H9 (cell line): ENCODE results near the gene PLA2G5. TPM values are rescaled to one million over a fixed set of nuclear protein-coding genes. Genes with fewer than 3 reads are reported as not detected.

Experiments used
- DNase-seq: peaks from one replicate; pipeline ENCODE4 v3.0.0-alpha.2; 2017
- H2AFZ ChIP-seq: one replicate; pipeline ENCODE4 v1.6.1; 2013; ENCODE audit warnings: mild to moderate bottlenecking, low read length, control low read depth, moderate library complexity
- H2AK5ac ChIP-seq: 2 replicates; pipeline ENCODE4 v1.6.1; 2013; ENCODE audit warnings: low read length, control low read depth, mixed read lengths; ENCODE audit not compliant: insufficient read length
- H2BK120ac ChIP-seq: one replicate; pipeline ENCODE4 v1.6.1; 2013; ENCODE audit warnings: low read depth, mild to moderate bottlenecking, low read length, control low read depth, inconsistent platforms; ENCODE audit not compliant: poor library complexity, severe bottlenecking
- H2BK12ac ChIP-seq: 2 replicates; pipeline ENCODE4 v1.6.1; 2013; ENCODE audit warnings: low read length, control low read depth, mixed read lengths, low read depth; ENCODE audit not compliant: insufficient read length
- H2BK15ac ChIP-seq: 2 replicates; pipeline ENCODE4 v1.6.1; 2013; ENCODE audit warnings: low read depth, low read length, control low read depth
- H2BK20ac ChIP-seq: one replicate; pipeline ENCODE4 v1.6.1; 2013; ENCODE audit warnings: low read depth, mild to moderate bottlenecking, low read length, control low read depth, inconsistent platforms; ENCODE audit not compliant: poor library complexity, severe bottlenecking
- H2BK5ac ChIP-seq: 2 replicates; pipeline ENCODE4 v1.6.1; 2013; ENCODE audit warnings: low read length, control low read depth, mixed read lengths; ENCODE audit not compliant: insufficient read length
- H3K14ac ChIP-seq: 2 replicates; pipeline ENCODE4 v1.6.1; 2013; ENCODE audit warnings: low read length, control low read depth; ENCODE audit not compliant: insufficient read depth
- H3K18ac ChIP-seq: 2 replicates; pipeline ENCODE4 v1.6.1; 2013; ENCODE audit warnings: low read depth, mild to moderate bottlenecking, mixed read lengths, low read length, control low read depth; ENCODE audit not compliant: insufficient read length
- H3K23ac ChIP-seq: 2 replicates; pipeline ENCODE4 v1.6.1; 2013; ENCODE audit warnings: low read length, control low read depth, mixed read lengths, low read depth; ENCODE audit not compliant: insufficient read length
- H3K23me2 ChIP-seq: 2 replicates; pipeline ENCODE4 v1.6.1; 2013; ENCODE audit warnings: low read depth, mild to moderate bottlenecking, mixed read lengths, low read length, control low read depth; ENCODE audit not compliant: insufficient read length, poor library complexity, severe bottlenecking
- H3K27ac ChIP-seq: 2 replicates; pipeline ENCODE4 v1.5.1; 2013; ENCODE audit warnings: low read length, control low read depth, mixed read lengths, low read depth; ENCODE audit not compliant: insufficient read length
- H3K27me3 ChIP-seq: 2 replicates; pipeline ENCODE4 v1.6.1; 2013; ENCODE audit warnings: low read length, control low read depth, inconsistent platforms; ENCODE audit not compliant: insufficient read depth
- H3K4ac ChIP-seq: 2 replicates; pipeline ENCODE4 v1.6.1; 2013; ENCODE audit warnings: low read depth, mild to moderate bottlenecking, control low read depth, inconsistent platforms, low read length, moderate library complexity
- H3K4me1 ChIP-seq: 2 replicates; pipeline ENCODE4 v1.6.1; 2013; ENCODE audit warnings: low read length, control low read depth, inconsistent platforms; ENCODE audit not compliant: insufficient read depth
- H3K4me2 ChIP-seq: 2 replicates; pipeline ENCODE4 v1.6.1; 2013; ENCODE audit warnings: low read length, control low read depth, mixed read lengths; ENCODE audit not compliant: insufficient read length, insufficient read depth
- H3K56ac ChIP-seq: 2 replicates; pipeline ENCODE4 v1.6.1; 2013; ENCODE audit warnings: low read depth, mild to moderate bottlenecking, mixed read lengths, low read length, control low read depth; ENCODE audit not compliant: insufficient read length
- H3K79me1 ChIP-seq: 2 replicates; pipeline ENCODE4 v1.6.1; 2013; ENCODE audit warnings: low read depth, mild to moderate bottlenecking, moderate library complexity, low read length, control low read depth, inconsistent platforms; ENCODE audit not compliant: insufficient read depth, poor library complexity, severe bottlenecking
- H3K79me2 ChIP-seq: 2 replicates; pipeline ENCODE4 v1.6.1; 2013; ENCODE audit warnings: low read length, control low read depth, inconsistent platforms; ENCODE audit not compliant: insufficient read depth
- H3K9ac ChIP-seq: 2 replicates; pipeline ENCODE4 v1.6.1; 2013; ENCODE audit warnings: low read length, control low read depth, mixed read lengths; ENCODE audit not compliant: insufficient read length; ENCODE audit errors: extremely low read depth
- H3K9me3 ChIP-seq: one replicate; pipeline ENCODE4 v1.6.1; 2013; ENCODE audit warnings: low read depth, low read length, inconsistent platforms; ENCODE audit not compliant: control insufficient read depth
- H3T11ph ChIP-seq: one replicate; pipeline ENCODE4 v1.6.1; 2013; ENCODE audit warnings: mild to moderate bottlenecking, low read length, control low read depth, inconsistent platforms
- H4K20me1 ChIP-seq: one replicate; pipeline ENCODE4 v1.6.1; 2013; ENCODE audit not compliant: control insufficient read depth, insufficient read length, insufficient read depth
- H4K5ac ChIP-seq: 2 replicates; pipeline ENCODE4 v1.6.1; 2013; ENCODE audit warnings: low read depth, mild to moderate bottlenecking, mixed read lengths, low read length, control low read depth; ENCODE audit not compliant: insufficient read length
- H4K8ac ChIP-seq: replicated peaks from 2 replicates; pipeline ENCODE4 v1.6.1; 2013; ENCODE audit warnings: low read length, control low read depth, mixed read lengths, low read depth; ENCODE audit not compliant: insufficient read length
- H4K91ac ChIP-seq: 2 replicates; pipeline ENCODE4 v1.6.1; 2013; ENCODE audit warnings: low read depth, mild to moderate bottlenecking, moderate library complexity, mixed read lengths, low read length, control low read depth; ENCODE audit not compliant: insufficient read length
- H3K27ac Mint-ChIP-seq, 3 experiments: 2 replicates in 2 of 3; 3 replicates in 1 of 3; pipeline ENCODE4 v1.8.0; 2020 to 2021; ENCODE audit warnings: mixed read lengths in 3 of 3, mild to moderate bottlenecking in 1 of 3, moderate library complexity in 1 of 3
- H3K27me3 Mint-ChIP-seq: 2 replicates; pipeline ENCODE4 v1.8.0; 2021; ENCODE audit warnings: low read depth, mild to moderate bottlenecking, moderate library complexity, mixed read lengths
- H3K36me3 Mint-ChIP-seq, 3 experiments: 2 replicates in 2 of 3; 3 replicates in 1 of 3; pipeline ENCODE4 v1.8.0; 2020 to 2021; ENCODE audit warnings: low read depth in 3 of 3, mixed read lengths in 3 of 3; ENCODE audit not compliant: insufficient read depth in 1 of 3
- H3K4me1 Mint-ChIP-seq, 2 experiments: 2 replicates each; pipeline ENCODE4 v1.8.0; 2020; ENCODE audit warnings: mixed read lengths in 2 of 2
- H3K4me3 Mint-ChIP-seq, 2 experiments: 2 replicates in 1 of 2; 3 replicates in 1 of 2; pipeline ENCODE4 v1.8.0; 2020 to 2021; ENCODE audit warnings: mild to moderate bottlenecking in 2 of 2, mixed read lengths in 2 of 2, moderate library complexity in 1 of 2
- H3K9me3 Mint-ChIP-seq, 2 experiments: 2 replicates in 1 of 2; 3 replicates in 1 of 2; pipeline ENCODE4 v1.8.0; 2020; ENCODE audit warnings: mild to moderate bottlenecking in 2 of 2, mixed read lengths in 2 of 2, moderate library complexity in 1 of 2
- WGBS: extraction: QIAGEN DNeasy Blood & Tissue Kit; methylation state at CpG from one replicate; pipeline ENCODE4 v1.1.7; 2013; ENCODE audit warnings: missing lambda C conversion rate, low lambda C conversion rate, mixed read lengths; ENCODE audit not compliant: insufficient read length; ENCODE audit errors: extremely low coverage; 5-methylcytosine and 5-hydroxymethylcytosine counted together
- total RNA-seq: library from RNA; stranded (reverse); gene quantifications from 2 replicates; pipeline ENCODE4 v1.2.1, GENCODE V29; 2021
- TF ChIP-seq, protein P1 (sequence below): fragments of 200-600 bp; sonication (generic); conservative IDR thresholded peaks from 3 replicates; pipeline ENCODE4 v1.8.0; 2021; ENCODE audit warnings: antibody characterized with exemption, mild to moderate bottlenecking

PLA2G5 gene
- total RNA-seq, 1 experiment from 2014 or later: not detected

DNA sequence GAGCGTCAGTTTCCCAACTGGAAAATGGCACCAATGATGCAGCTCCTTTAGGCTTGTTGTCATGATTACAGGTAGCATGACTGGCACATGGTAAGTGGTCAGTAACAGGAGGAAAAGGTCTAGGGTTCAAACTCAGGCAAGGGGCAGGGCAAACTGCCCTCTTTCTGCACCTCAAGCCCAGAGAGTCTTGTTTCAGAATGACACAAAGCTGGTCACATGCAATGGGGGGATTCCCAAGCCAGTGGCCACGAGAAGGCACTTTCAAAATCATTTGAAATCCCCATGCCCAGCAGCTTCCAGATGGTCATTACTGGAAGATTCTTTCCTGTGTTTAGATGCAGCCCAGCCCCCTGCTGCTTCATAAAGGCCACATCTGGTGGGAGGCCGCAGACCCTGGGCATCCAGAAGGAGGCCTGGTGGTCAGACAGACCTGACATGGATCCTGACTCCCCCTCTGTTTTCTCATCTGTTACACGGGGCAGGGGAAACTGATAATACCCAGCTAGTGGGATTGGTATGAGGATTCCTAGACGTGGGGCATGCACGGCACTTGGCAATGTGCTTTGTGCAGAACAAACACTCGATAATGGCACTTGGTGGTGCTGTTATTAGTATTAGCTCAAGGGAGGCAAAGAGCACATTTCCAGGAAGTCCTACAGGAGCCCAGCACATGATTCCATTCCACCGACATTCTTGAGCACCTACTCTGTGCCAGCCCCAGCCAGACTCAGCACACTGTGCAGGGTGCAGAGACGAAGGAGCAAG is 56.2 kb downstream of the PLA2G5 start:
- H3K9me3 ChIP-seq: no peaks in the 10 kb centered on the region
- H2BK20ac ChIP-seq: no peak overlapping the region
- H3K4me1 ChIP-seq: no peaks in the 10 kb centered on the region
- H3K18ac ChIP-seq: no peak overlapping the region
- H4K20me1 ChIP-seq: no peaks in the 10 kb centered on the region
- H3K14ac ChIP-seq: no peak overlapping the region
- no peaks in the 10 kb centered on the region for H3K27me3 ChIP-seq
- H3T11ph ChIP-seq: no peak overlapping the region
- H2BK5ac ChIP-seq: no peak overlapping the region
- H3K4me2 ChIP-seq: no peak overlapping the region
- no peak overlapping the region for H3K23ac ChIP-seq
- H3K9ac ChIP-seq: no peak overlapping the region
- H3K23me2 ChIP-seq: no peaks in the 10 kb centered on the region
- H2BK120ac ChIP-seq: no peak overlapping the region
- Mint-ChIP-seq H3K27ac (no peak overlapping the region), H3K4me3 (no peak overlapping the region), H3K36me3 (peaks cover 0 to 2% (median 0%) of the 10 kb centered on the region in 3 experiments; a peak in 1 of 7 replicates), H3K27me3 (peaks cover 6% of the 10 kb centered on the region), H3K4me1 (peaks cover 4% of the 10 kb centered on the region in 2 experiments; a peak in 3 of 4 replicates), H3K9me3 (peaks cover under 1 to 9% of the 10 kb centered on the region in 2 experiments; a peak in 2 of 5 replicates)
- H2AK5ac ChIP-seq: no peak overlapping the region
- DNase-seq: no peak
- H3K56ac ChIP-seq: no peak overlapping the region
- H4K8ac ChIP-seq: no peak overlapping the region
- TF ChIP-seq, protein P1, sequence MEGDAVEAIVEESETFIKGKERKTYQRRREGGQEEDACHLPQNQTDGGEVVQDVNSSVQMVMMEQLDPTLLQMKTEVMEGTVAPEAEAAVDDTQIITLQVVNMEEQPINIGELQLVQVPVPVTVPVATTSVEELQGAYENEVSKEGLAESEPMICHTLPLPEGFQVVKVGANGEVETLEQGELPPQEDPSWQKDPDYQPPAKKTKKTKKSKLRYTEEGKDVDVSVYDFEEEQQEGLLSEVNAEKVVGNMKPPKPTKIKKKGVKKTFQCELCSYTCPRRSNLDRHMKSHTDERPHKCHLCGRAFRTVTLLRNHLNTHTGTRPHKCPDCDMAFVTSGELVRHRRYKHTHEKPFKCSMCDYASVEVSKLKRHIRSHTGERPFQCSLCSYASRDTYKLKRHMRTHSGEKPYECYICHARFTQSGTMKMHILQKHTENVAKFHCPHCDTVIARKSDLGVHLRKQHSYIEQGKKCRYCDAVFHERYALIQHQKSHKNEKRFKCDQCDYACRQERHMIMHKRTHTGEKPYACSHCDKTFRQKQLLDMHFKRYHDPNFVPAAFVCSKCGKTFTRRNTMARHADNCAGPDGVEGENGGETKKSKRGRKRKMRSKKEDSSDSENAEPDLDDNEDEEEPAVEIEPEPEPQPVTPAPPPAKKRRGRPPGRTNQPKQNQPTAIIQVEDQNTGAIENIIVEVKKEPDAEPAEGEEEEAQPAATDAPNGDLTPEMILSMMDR: no peak
- no peaks in the 10 kb centered on the region for H3K79me1 ChIP-seq
- H3K4ac ChIP-seq: no peak overlapping the region
- H3K27ac ChIP-seq: no peak overlapping the region
- no peak overlapping the region for H4K91ac ChIP-seq
- no CpG with 5 or more reads among the region's 9 CpGs for WGBS
- H2BK12ac ChIP-seq: no peak overlapping the region
- no peaks in the 10 kb centered on the region for H3K79me2 ChIP-seq
- no peak overlapping the region for H4K5ac ChIP-seq
- H2AFZ ChIP-seq: no peak overlapping the region
- H2BK15ac ChIP-seq: no peak overlapping the region
